ENCODE measurements around the gene ENTPD5.

GRCh38 chr14:74018174-74018585, 908 bp downstream of the ENTPD5 start:
- no peak for TF ChIP-seq CTCF (IDR thresholded peaks at IDR 0.05; ENCODE audit: low read depth, low read length, missing input control)
- TF ChIP-seq REST (IDR thresholded peaks at IDR 0.05) = peak; percentile 3
- TF ChIP-seq RAD21 (IDR thresholded peaks at IDR 0.05) = no peak
- TF ChIP-seq NR2F2 (IDR thresholded peaks at IDR 0.05) = no peak
- no peak for TF ChIP-seq FOXA1 (IDR thresholded peaks at IDR 0.05)

All from liver (tissue), 3 donors.